ENCODE results near the gene CBR3. TPM values are rescaled to one million over a fixed set of nuclear protein-coding genes. Genes with fewer than 3 reads are reported as not detected.
A peak's percentile ranks its signal among the peaks of the same experiment; 100 is the strongest.
"Not testable (repeated sequence)": the region's sequence is repeated elsewhere in the genome, so short reads cannot be mapped to it uniquely, and the experiment has no call there.

CBR3 gene
- total RNA-seq, 6 donors from 2014 or later, result 3.8 to 8.4 (median 6.2) TPM

DNA sequence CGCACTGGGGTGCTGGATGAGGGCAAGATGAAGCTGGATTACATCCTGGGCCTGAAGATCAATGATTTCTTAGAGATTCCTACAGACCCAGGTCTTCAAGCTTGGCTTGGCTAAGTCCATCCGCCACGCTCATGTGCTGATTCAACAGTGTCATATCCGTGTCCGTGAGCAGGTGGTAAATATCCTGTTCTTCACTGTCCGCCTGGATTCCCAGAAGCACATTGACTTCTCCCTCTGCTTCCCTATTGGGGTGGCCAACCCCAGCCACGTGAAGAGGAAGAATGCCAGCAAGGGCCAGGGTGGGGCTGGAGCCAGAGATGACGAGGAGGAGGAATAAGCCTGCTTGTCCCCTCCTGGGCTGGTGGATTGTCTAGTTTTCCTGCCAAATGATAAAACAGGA, 2.2 kb upstream of the CBR3 start:
- WGBS, 2 donors, result 83 to 84% methylated on average over 7 to 8 of the region's 8 CpGs
- ATAC-seq (ENCODE audit: low FRiP score in 2 of 2), result no peak
- Histone ChIP-seq H3K36me3 (no peaks in the 10 kb centered on the region), H3K27ac (no peak overlapping the region), H3K9me3 (no peaks in the 10 kb centered on the region), H3K27me3 (peaks cover 0 to 5% (median 0%) of the 10 kb centered on the region in 4 donors), H3K4me3 (no peak overlapping the region), H3K4me1 (peaks cover 9 to 37% (median 20%) of the 10 kb centered on the region in 4 donors)
- no peak for TF ChIP-seq EP300 (IDR thresholded peaks at IDR 0.05)
- no peak for TF ChIP-seq POLR2AphosphoS5 (IDR thresholded peaks at IDR 0.05)
- no peak for TF ChIP-seq POLR2A (IDR thresholded peaks at IDR 0.05)
- no peak for DNase-seq

DNA sequence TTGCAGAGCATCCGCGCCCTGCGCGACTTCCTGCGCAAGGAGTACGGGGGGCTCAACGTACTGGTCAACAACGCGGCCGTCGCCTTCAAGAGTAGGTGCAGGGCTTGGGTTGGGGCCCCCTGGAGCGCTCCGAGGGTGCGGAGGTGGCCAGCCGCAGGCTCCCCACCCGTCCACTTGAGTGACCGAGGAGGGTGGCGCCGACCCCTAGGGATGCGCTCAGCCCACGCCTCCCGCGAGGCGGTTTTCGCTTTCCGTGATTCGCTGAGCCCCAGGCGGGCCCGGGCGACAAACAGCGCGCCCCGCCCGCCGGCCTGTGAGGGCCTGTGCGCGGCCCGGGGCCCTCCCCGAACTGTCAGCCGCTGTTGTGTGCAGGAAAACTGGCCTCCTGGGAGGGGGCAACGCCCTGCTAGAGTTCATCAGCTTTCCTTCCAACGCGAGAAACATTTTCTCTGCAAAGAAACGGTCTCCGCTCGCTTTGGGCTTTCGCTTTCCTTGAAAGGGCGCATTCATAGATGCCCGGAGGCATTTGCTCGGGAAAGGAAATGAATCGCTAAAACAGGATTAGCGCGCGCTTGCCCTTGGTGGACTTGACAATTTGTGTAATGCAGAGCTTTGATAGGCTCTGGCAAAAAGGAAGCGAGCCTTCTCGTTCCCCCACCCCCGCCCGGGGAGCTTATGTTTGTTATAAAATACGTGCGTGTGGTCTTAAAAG, 668 bp downstream of the CBR3 start:
- DNase-seq, result peak; percentile 68 to 91
- Histone ChIP-seq H3K36me3 (no peaks in the 10 kb centered on the region), H3K4me1 (peaks cover 9 to 28% (median 20%) of the 10 kb centered on the region in 4 donors), H3K4me3 (peak overlapping the region; percentile 65 to 86 (median 70)), H3K9me3 (no peaks in the 10 kb centered on the region), H3K27ac (peak overlapping the region; percentile 76 to 87 (median 80)), H3K27me3 (peaks cover 0 to 5% (median 0%) of the 10 kb centered on the region in 4 donors)
- 0 to 1% methylated on average over 25 to 47 of the region's 60 CpGs for WGBS, 2 donors
- ATAC-seq (ENCODE audit: low FRiP score in 2 of 2), result peak; percentile 84 to 92
- TF ChIP-seq POLR2AphosphoS5 (IDR thresholded peaks at IDR 0.05), result peak in 1 of 2 donors; percentile 65
- peak in 3 of 4 donors; percentile 44 to 58 (median 54) for TF ChIP-seq POLR2A (IDR thresholded peaks at IDR 0.05)
- TF ChIP-seq CTCF (IDR thresholded peaks at IDR 0.05), result no peak
- TF ChIP-seq EP300 (IDR thresholded peaks at IDR 0.05), result no peak

GRCh38 chr21:36139791-36140190, 4.9 kb downstream of the CBR3 start:
- peaks cover under 1 to 22% (median 15%) of the 10 kb centered on the region in 4 donors for H3K4me1 ChIP-seq
- 94 to 96% methylated on average over 13 of the region's 13 CpGs for WGBS, 2 donors
- DNase-seq; H3K36me3 ChIP-seq; H3K27ac ChIP-seq; H3K9me3 ChIP-seq; H3K4me3 ChIP-seq; ATAC-seq (ENCODE audit: low FRiP score in 2 of 2); H3K27me3 ChIP-seq: not testable (repeated sequence)

DNA sequence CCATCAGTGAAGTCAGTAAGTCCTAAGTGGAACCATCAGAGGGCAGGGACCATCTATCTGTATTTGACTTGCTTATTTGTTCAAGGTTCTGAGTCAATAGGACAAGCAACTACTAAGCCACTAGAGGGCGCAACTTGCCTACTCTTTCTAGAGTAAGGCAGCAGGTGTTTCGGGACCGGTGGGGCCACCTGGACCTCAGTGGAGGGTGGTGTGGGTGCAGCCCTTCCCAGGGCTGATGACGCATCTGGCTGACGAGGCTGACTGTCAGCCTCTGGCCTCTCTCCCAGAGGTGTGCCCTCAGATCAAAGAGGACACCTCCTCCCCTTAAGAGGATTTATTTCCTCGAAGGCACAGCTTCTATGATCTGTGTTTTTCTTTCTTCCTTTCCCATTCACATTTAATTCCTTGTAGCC, 6.6 kb downstream of the CBR3 start:
- TF ChIP-seq CTCF (IDR thresholded peaks at IDR 0.05) (peak; percentile 67 to 90 (median 81)), POLR2AphosphoS5 (IDR thresholded peaks at IDR 0.05) (peak in 1 of 2 donors; percentile 24), POLR2A (IDR thresholded peaks at IDR 0.05) (no peak), EP300 (IDR thresholded peaks at IDR 0.05) (no peak)
- no peaks in the 10 kb centered on the region for H3K9me3 ChIP-seq
- ATAC-seq (ENCODE audit: low FRiP score in 2 of 2), result peak; percentile 92 to 96
- 16 to 21% methylated on average over 6 of the region's 6 CpGs for WGBS, 2 donors
- H3K27me3 ChIP-seq, result no peaks in the 10 kb centered on the region
- H3K36me3 ChIP-seq, result peaks cover 0 to 5% (median 2%) of the 10 kb centered on the region in 4 donors
- no peak overlapping the region for H3K27ac ChIP-seq
- peaks cover 0 to 6% (median 3%) of the 10 kb centered on the region in 4 donors for H3K4me1 ChIP-seq
- no peak overlapping the region for H3K4me3 ChIP-seq
- DNase-seq, result peak; percentile 54 to 94

DNA sequence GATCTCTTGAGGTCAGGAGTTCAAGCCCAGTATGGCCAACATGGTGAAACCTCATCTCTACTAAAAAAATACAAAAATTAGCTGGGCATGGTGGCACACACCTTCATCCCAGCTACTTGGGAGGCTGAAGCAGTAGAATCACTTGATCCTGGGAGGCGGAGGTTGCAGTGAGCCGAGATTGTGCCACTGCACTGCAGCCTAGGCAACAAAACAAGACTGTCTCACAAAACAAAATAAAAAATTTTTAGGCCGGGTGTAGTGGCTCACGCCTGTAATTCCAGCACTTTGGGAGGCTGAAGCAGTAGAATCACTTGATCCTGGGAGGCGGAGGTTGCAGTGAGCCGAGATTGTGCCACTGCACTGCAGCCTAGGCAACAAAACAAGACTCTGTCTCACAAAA, 9.4 kb downstream of the CBR3 start:
- H3K36me3 ChIP-seq; H3K9me3 ChIP-seq; H3K27me3 ChIP-seq; H3K27ac ChIP-seq; ATAC-seq (ENCODE audit: low FRiP score in 2 of 2); H3K4me1 ChIP-seq; DNase-seq; H3K4me3 ChIP-seq: not testable (repeated sequence)
- 81 to 87% methylated on average over 6 of the region's 6 CpGs for WGBS, 2 donors

GRCh38 chr21:36145259-36145658, 10.4 kb downstream of the CBR3 start:
- WGBS, 2 donors, result 64 to 68% methylated on average over 3 of the region's 3 CpGs
- no peak overlapping the region for H3K27ac ChIP-seq

More at GRCh38 chr21:36145259-36145658, 10.4 kb downstream of the CBR3 start:
- no peak for DNase-seq
- no peak for TF ChIP-seq EP300 (IDR thresholded peaks at IDR 0.05)
- no peak for TF ChIP-seq POLR2AphosphoS5 (IDR thresholded peaks at IDR 0.05)
- no peak for TF ChIP-seq POLR2A (IDR thresholded peaks at IDR 0.05)
- TF ChIP-seq CTCF (IDR thresholded peaks at IDR 0.05), result no peak
- Histone ChIP-seq H3K4me1 (peaks cover 8 to 14% (median 13%) of the 10 kb centered on the region in 4 donors), H3K9me3 (no peaks in the 10 kb centered on the region), H3K27me3 (no peaks in the 10 kb centered on the region), H3K36me3 (peaks cover 0 to 5% (median 2%) of the 10 kb centered on the region in 4 donors), H3K4me3 (no peak overlapping the region)
- ATAC-seq (ENCODE audit: low FRiP score in 2 of 2), result no peak
